SK-N-SH (cell line): ENCODE data around the gene MRPL1. TPM values are rescaled to one million over a fixed set of nuclear protein-coding genes. Genes with fewer than 3 reads are reported as not detected.
"Not testable (repeated sequence)": the region's sequence is repeated elsewhere in the genome, so short reads cannot be mapped to it uniquely, and the experiment has no call there.

Experiments
- CTCF ChIA-PET: fragments of 300-600, 350-600 bp; formaldehyde crosslinking; extraction: SDS; loops from one replicate; lab custom pipeline; 2021; lab: Yijun Ruan, JAX
- POLR2A ChIA-PET: fragments of 350-600 bp; sonication (Branson Sonifier 250); formaldehyde crosslinking; extraction: SDS; loops from one replicate; lab custom pipeline; 2020; ENCODE audit warnings: antibody characterized with exemption, inconsistent platforms; lab: Yijun Ruan, JAX
- DNase-seq: peaks from one replicate; pipeline ENCODE4 v3.0.0; 2012
- H2AFZ ChIP-seq: fragments of 200-600 bp; sonication (generic); 2 replicates; pipeline ENCODE4 v1.8.1; 2016; ENCODE audit warnings: antibody characterized with exemption, mild to moderate bottlenecking, low read depth
- H3F3A ChIP-seq: fragments of 200-600 bp; sonication (generic); replicated peaks from 2 replicates; pipeline ENCODE3; 2016; ENCODE audit warnings: antibody characterized with exemption, mild to moderate bottlenecking; ENCODE audit not compliant: insufficient read depth
- H3K27ac ChIP-seq, 2 experiments: fragments of 200-500 bp in 1 of 2; fragments of 200-600 bp in 1 of 2; sonication (Bioruptor generic) in 1 of 2; sonication (generic), shearing (Covaris generic) in 1 of 2; 2 replicates each; pipeline versions ENCODE4 v1.5.1 to v1.6.1; 2014 to 2016; ENCODE audit warnings: low read depth in 2 of 2, inconsistent platforms in 1 of 2, low read length in 1 of 2, mild to moderate bottlenecking in 1 of 2, mixed read lengths in 1 of 2
- H3K27me3 ChIP-seq: fragments of 200-600 bp; sonication (generic), shearing (Covaris generic); 2 replicates; pipeline ENCODE4 v1.6.1; 2016; ENCODE audit warnings: mixed run types; ENCODE audit not compliant: insufficient read depth
- H3K36me3 ChIP-seq, 2 experiments: fragments of 200-500 bp in 1 of 2; fragments of 200-600 bp in 1 of 2; sonication (Bioruptor generic) in 1 of 2; sonication (generic) in 1 of 2; replicated peaks in 1 of 2; 2 replicates each; pipeline versions ENCODE3 to v1.5.1; 2014 to 2016; ENCODE audit warnings: low read length in 1 of 2, mild to moderate bottlenecking in 1 of 2; ENCODE audit not compliant: insufficient read depth in 2 of 2, control insufficient read depth in 1 of 2
- H3K4me1 ChIP-seq, 2 experiments: fragments of 200-500 bp in 1 of 2; fragments of 200-600 bp in 1 of 2; sonication (Bioruptor generic) in 1 of 2; sonication (generic), shearing (Covaris generic) in 1 of 2; 2 replicates each; pipeline versions ENCODE4 v1.5.1 to v1.6.1; 2014 to 2016; ENCODE audit warnings: low read depth in 1 of 2, low read length in 1 of 2, mixed run types in 1 of 2; ENCODE audit not compliant: insufficient read depth in 2 of 2, control insufficient read depth in 1 of 2
- H3K4me2 ChIP-seq: fragments of 200-600 bp; sonication (generic), shearing (Covaris generic); 2 replicates; pipeline ENCODE4 v1.6.1; 2017; ENCODE audit warnings: mixed run types
- H3K4me3 ChIP-seq, 2 experiments: fragments of 200-500 bp in 1 of 2; fragments of 200-600 bp in 1 of 2; sonication (Bioruptor generic) in 1 of 2; sonication (generic), shearing (Covaris generic) in 1 of 2; 2 replicates each; pipeline versions ENCODE4 v1.5.1 to v1.8.1; 2014 to 2016; ENCODE audit warnings: low read depth in 2 of 2, inconsistent platforms in 1 of 2, low read length in 1 of 2, mild to moderate bottlenecking in 1 of 2, mixed read lengths in 1 of 2, moderate library complexity in 1 of 2
- H3K79me2 ChIP-seq: fragments of 200-600 bp; sonication (generic); 2 replicates; pipeline ENCODE4 v1.8.1; 2017; ENCODE audit warnings: mild to moderate bottlenecking; ENCODE audit not compliant: insufficient read depth
- H3K9ac ChIP-seq: fragments of 200-600 bp; sonication (generic); 2 replicates; pipeline ENCODE4 v1.6.1; 2017; ENCODE audit warnings: mixed run types
- H3K9me2 ChIP-seq: fragments of 200-600 bp; sonication (generic); 2 replicates; pipeline ENCODE4 v1.6.1; 2017; ENCODE audit warnings: mixed run types
- H3K9me3 ChIP-seq: fragments of 200-600 bp; sonication (generic); 2 replicates; pipeline ENCODE4 v1.6.1; 2017; ENCODE audit warnings: mixed run types, mild to moderate bottlenecking, moderate library complexity
- H4K20me1 ChIP-seq: fragments of 200-600 bp; sonication (generic); 2 replicates; pipeline ENCODE4 v1.6.1; 2017; ENCODE audit warnings: mild to moderate bottlenecking, mixed run types; ENCODE audit not compliant: insufficient read depth
- CHD2 ChIP-seq: fragments of 150-350 bp; IDR thresholded peaks from 2 replicates; pipeline ENCODE4 v1.6.1; 2018; ENCODE audit warnings: low read length; ENCODE audit not compliant: partially characterized antibody
- EP300 ChIP-seq, 2 experiments: IDR thresholded peaks; 2 replicates each; pipeline versions ENCODE4 v1.4.0 to v1.6.1; 2012; ENCODE audit warnings: borderline replicate concordance in 1 of 2, low read depth in 1 of 2, low read length in 1 of 2
- FOSL2 ChIP-seq: IDR thresholded peaks from 2 replicates; pipeline ENCODE4 v1.4.0; 2012; ENCODE audit warnings: low read depth, mild to moderate bottlenecking, moderate library complexity, borderline replicate concordance
- GABPA ChIP-seq: IDR thresholded peaks from 2 replicates; pipeline ENCODE4 v1.4.0; 2012; ENCODE audit warnings: low read depth, mild to moderate bottlenecking
- GATA2 ChIP-seq: sonication (generic); formaldehyde crosslinking; IDR thresholded peaks from 2 replicates; pipeline ENCODE4 v1.5.0; 2020; ENCODE audit warnings: mild to moderate bottlenecking, missing genetic modification reagents
- JUND ChIP-seq: IDR thresholded peaks from 2 replicates; pipeline ENCODE4 v1.4.0; 2012
- MAX ChIP-seq: IDR thresholded peaks from 2 replicates; pipeline ENCODE4 v1.4.0; 2012; ENCODE audit warnings: low read depth
- NRF1 ChIP-seq: IDR thresholded peaks from 2 replicates; pipeline ENCODE4 v1.6.1; 2012; ENCODE audit warnings: low read depth, mild to moderate bottlenecking, low read length
- PBX3 ChIP-seq: IDR thresholded peaks from 2 replicates; pipeline ENCODE4; 2012
- POLR2AphosphoS5 ChIP-seq: IDR thresholded peaks from 2 replicates; pipeline ENCODE4 v1.6.1; 2012; ENCODE audit warnings: low read depth, low read length
- RCOR1 ChIP-seq: fragments of 150-350 bp; IDR thresholded peaks from 2 replicates; pipeline ENCODE4 v1.6.1; 2017; ENCODE audit warnings: antibody characterized with exemption, low read length
- REST ChIP-seq: IDR thresholded peaks from 2 replicates; pipeline ENCODE4 v1.6.1; 2012; ENCODE audit warnings: mild to moderate bottlenecking, low read depth, low read length, moderate library complexity
- SMC3 ChIP-seq: IDR thresholded peaks from 2 replicates; pipeline ENCODE4 v1.6.1; 2012; ENCODE audit warnings: low read depth, low read length, improper control_type of control experiment
- TEAD4 ChIP-seq: IDR thresholded peaks from 2 replicates; pipeline ENCODE4 v1.4.0; 2012; ENCODE audit warnings: mild to moderate bottlenecking, borderline replicate concordance; ENCODE audit not compliant: insufficient read depth
- USF1 ChIP-seq: IDR thresholded peaks from 2 replicates; pipeline ENCODE4 v1.4.0; 2012; ENCODE audit warnings: low read depth, borderline replicate concordance
- USF2 ChIP-seq: fragments of 150-350 bp; IDR thresholded peaks from 2 replicates; pipeline ENCODE4 v1.6.1; 2017; ENCODE audit warnings: antibody characterized with exemption, low read length, low read depth, borderline replicate concordance
- YY1 ChIP-seq: IDR thresholded peaks from 2 replicates; pipeline ENCODE4 v1.4.0; 2012; ENCODE audit warnings: low read depth, mild to moderate bottlenecking
- WGBS: methylation state at CpG from one replicate; pipeline ENCODE4 v1.1.6; 2017; ENCODE audit warnings: low lambda C conversion rate; 5-methylcytosine and 5-hydroxymethylcytosine counted together
- polyA plus RNA-seq, 3 experiments: library from polyadenylated mRNA; depleted of rRNA; stranded (reverse); fragments of >200 nt; gene quantifications; 2 replicates each; pipeline ENCODE4 v1.2.3, GENCODE V29; 2012

MRPL1 gene
- polyA plus RNA-seq, 1 of the 3 experiments (the other 2 are of a cell fraction) = 11.0 TPM

- H3K4me2 ChIP-seq = no peak overlapping the region
- no peaks in the 10 kb centered on the region for H3K9me2 ChIP-seq
- H3K27ac ChIP-seq = no peak overlapping the region
- H3K4me3 ChIP-seq = no peak overlapping the region
- H3K9ac ChIP-seq = no peak overlapping the region
- no peaks in the 10 kb centered on the region for H4K20me1 ChIP-seq
- WGBS = 93% methylated on average over 2 of the region's 2 CpGs
- H3F3A ChIP-seq = peaks cover 2% of the 10 kb centered on the region
- ChIA-PET CTCF (no interaction called here), POLR2A (no interaction called here)
- no peaks in the 10 kb centered on the region for H3K27me3 ChIP-seq
- H3K36me3 ChIP-seq = no peaks in the 10 kb centered on the region
- H3K4me1 ChIP-seq = no peaks in the 10 kb centered on the region
- H2AFZ ChIP-seq = no peak overlapping the region
- no peaks in the 10 kb centered on the region for H3K9me3 ChIP-seq
- TF ChIP-seq GATA2 (CRISPR knock-in tag) (no peak), POLR2AphosphoS5 (no peak), SMC3 (no peak), YY1 (no peak), GABPA (no peak), MAX (no peak), USF1 (no peak), PBX3 (no peak), TEAD4 (no peak), JUND (no peak), REST (no peak), USF2 (no peak), RCOR1 (no peak), FOSL2 (no peak), NRF1 (no peak), CHD2 (no peak), EP300 (IDR thresholded peaks at IDR 0.05; ENCODE audit: borderline replicate concordance in 1 of 2, low read depth in 1 of 2, low read length in 1 of 2) (no peak)
- no peaks in the 10 kb centered on the region for H3K79me2 ChIP-seq
- no peak for DNase-seq
Measured at GRCh38 chr4:77963004-77963403, 100.4 kb downstream of the MRPL1 start.

- H2AFZ ChIP-seq, H3F3A ChIP-seq, H3K4me1 ChIP-seq, H3K9ac ChIP-seq, H3K4me2 ChIP-seq, H3K9me2 ChIP-seq, H3K4me3 ChIP-seq, DNase-seq, H3K27me3 ChIP-seq, H4K20me1 ChIP-seq, H3K79me2 ChIP-seq, H3K9me3 ChIP-seq, POLR2A ChIA-PET, H3K27ac ChIP-seq, H3K36me3 ChIP-seq, CTCF ChIA-PET: not testable (repeated sequence)
- 80% methylated on average over 1 of the region's 1 CpG for WGBS
Measured at GRCh38 chr4:77973657-77974056, 111.0 kb downstream of the MRPL1 start.

GRCh38 chr4:77982900-77983540 is 120.4 kb downstream of the MRPL1 start:
- H3K9ac ChIP-seq, H3K9me3 ChIP-seq, H3K4me2 ChIP-seq, H3K27ac ChIP-seq, H3K79me2 ChIP-seq, H3K4me1 ChIP-seq, H3F3A ChIP-seq, DNase-seq, H4K20me1 ChIP-seq, H3K27me3 ChIP-seq, POLR2A ChIA-PET, H3K36me3 ChIP-seq, H3K9me2 ChIP-seq, H3K4me3 ChIP-seq, H2AFZ ChIP-seq: not testable (repeated sequence)
- CTCF ChIA-PET = interaction anchor here (1.0 kb wide), 2 partner anchors 11 to 23 kb away, joined by 3 to 6 read pairs; no protein-coding TSS in a partner anchor
- WGBS = 85% methylated on average over 6 of the region's 6 CpGs
